ENCODE measurements around the gene SCARF1. TPM values are rescaled to one million over a fixed set of nuclear protein-coding genes. Genes with fewer than 3 reads are reported as not detected.
"Not testable (repeated sequence)": the region's sequence is repeated elsewhere in the genome, so short reads cannot be mapped to it uniquely, and the experiment has no call there.

SCARF1 gene
- total RNA-seq, 4 donors from 2014 or later = 1.8 to 12.4 (median 4.6) TPM

DNA sequence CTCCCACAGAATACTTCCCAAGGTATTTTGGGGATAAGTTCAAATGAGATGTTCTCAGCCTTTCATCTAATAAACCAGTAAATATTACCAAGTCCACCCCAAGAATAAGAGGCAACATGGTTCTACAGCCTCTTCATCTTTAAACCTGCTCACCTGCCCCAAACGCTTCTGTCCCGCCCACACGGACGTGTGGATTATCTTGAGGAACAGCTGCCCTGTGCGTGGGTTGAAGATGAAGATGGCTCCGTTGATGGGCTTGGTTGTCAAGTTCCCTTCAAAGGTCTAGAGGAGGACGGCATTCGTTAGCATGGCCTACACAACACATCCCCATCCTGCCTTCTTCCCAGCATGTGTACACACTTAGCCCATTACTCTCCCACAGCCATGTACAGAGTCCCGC is 12.6 kb upstream of the SCARF1 start:
- Histone ChIP-seq H3K27me3 (no peaks in the 10 kb centered on the region), H3K36me3 (peaks cover 100% of the 10 kb centered on the region), H3K9me3 (no peaks in the 10 kb centered on the region), H3K27ac (no peak overlapping the region), H3K4me1 (no peaks in the 10 kb centered on the region), H3K4me3 (no peak overlapping the region)
- WGBS = 93% methylated on average over 9 of the region's 9 CpGs
- DNase-seq (ENCODE audit: low spot score in 2 of 2) = no peak
- no peak for TF ChIP-seq POLR2A (IDR thresholded peaks at IDR 0.05)

DNA sequence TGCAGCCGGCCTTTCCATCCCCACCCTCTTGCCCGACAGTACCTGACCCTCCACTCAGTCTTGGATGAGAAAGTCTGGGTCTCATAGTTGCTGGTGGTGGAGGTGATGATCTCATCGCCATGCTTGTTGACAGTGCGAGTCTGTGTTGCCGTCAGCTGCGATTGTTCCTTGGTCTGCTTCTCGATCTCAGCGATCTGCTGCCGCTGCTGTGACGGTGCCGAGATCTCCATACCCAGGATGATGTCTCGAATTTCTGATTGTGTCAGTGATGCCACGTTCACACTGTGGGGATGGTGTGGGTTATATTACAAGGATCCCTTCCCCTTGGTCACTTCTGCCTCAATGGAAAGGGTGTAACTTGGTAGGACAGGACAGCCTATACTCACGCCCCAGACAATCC is 8.2 kb upstream of the SCARF1 start:
- DNase-seq (ENCODE audit: low spot score in 2 of 2) = no peak
- WGBS = 94% methylated on average over 14 of the region's 14 CpGs
- Histone ChIP-seq H3K4me3 (no peak overlapping the region), H3K27ac (no peak overlapping the region), H3K9me3 (no peaks in the 10 kb centered on the region), H3K36me3 (peaks cover 84% of the 10 kb centered on the region), H3K27me3 (no peaks in the 10 kb centered on the region), H3K4me1 (peaks cover 17% of the 10 kb centered on the region)
- TF ChIP-seq, protein P1, sequence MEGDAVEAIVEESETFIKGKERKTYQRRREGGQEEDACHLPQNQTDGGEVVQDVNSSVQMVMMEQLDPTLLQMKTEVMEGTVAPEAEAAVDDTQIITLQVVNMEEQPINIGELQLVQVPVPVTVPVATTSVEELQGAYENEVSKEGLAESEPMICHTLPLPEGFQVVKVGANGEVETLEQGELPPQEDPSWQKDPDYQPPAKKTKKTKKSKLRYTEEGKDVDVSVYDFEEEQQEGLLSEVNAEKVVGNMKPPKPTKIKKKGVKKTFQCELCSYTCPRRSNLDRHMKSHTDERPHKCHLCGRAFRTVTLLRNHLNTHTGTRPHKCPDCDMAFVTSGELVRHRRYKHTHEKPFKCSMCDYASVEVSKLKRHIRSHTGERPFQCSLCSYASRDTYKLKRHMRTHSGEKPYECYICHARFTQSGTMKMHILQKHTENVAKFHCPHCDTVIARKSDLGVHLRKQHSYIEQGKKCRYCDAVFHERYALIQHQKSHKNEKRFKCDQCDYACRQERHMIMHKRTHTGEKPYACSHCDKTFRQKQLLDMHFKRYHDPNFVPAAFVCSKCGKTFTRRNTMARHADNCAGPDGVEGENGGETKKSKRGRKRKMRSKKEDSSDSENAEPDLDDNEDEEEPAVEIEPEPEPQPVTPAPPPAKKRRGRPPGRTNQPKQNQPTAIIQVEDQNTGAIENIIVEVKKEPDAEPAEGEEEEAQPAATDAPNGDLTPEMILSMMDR (IDR thresholded peaks at IDR 0.05) = no peak
- TF ChIP-seq POLR2AphosphoS5 (IDR thresholded peaks at IDR 0.05) (no peak), POLR2A (IDR thresholded peaks at IDR 0.05) (no peak), EP300 (IDR thresholded peaks at IDR 0.05) (no peak)

DNA sequence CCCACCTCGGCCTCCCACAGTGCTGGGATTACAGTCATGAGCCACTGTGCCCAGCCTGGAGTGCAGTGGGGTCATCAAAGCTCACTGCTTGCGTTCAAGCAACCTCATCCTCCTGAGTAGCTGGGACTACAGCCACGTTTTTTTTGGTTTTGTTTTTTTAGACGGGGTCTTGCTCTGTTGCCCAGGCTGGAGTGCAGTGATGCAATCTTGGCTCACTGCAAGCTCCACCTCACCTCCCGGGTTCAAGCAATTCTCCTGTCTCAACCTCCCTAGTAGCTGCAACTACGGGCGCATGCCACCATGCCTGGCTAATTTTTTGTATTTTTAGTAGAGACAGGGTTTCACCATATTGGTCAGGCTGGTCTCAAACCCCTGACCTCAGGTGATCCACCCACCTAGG is 7.3 kb upstream of the SCARF1 start:
- DNase-seq (ENCODE audit: low spot score in 2 of 2); H3K27me3 ChIP-seq; H3K27ac ChIP-seq; H3K4me3 ChIP-seq; H3K9me3 ChIP-seq: not testable (repeated sequence)
- 89% methylated on average over 7 of the region's 7 CpGs for WGBS
- Histone ChIP-seq H3K4me1 (peaks cover 26% of the 10 kb centered on the region), H3K36me3 (peaks cover 74% of the 10 kb centered on the region)

DNA sequence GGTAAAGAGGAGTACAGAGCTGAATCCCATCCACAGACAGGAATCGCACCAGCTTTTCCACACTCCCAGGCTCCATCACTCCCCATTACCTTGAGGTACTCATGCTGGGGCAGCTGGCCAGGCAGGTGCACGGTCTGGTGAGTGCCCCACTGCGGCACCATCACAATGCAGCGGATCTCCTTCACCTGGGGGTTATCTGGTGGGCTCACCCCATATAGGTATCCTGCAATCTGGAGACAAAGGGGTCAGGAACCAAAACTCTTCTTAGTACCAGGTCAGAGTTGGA is 6.0 kb upstream of the SCARF1 start:
- Histone ChIP-seq H3K36me3 (peaks cover 62% of the 10 kb centered on the region), H3K27ac (no peak overlapping the region), H3K4me1 (peaks cover 31% of the 10 kb centered on the region), H3K4me3 (no peak overlapping the region), H3K27me3 (no peaks in the 10 kb centered on the region), H3K9me3 (no peaks in the 10 kb centered on the region)
- WGBS = 95% methylated on average over 4 of the region's 4 CpGs
- TF ChIP-seq EP300 (IDR thresholded peaks at IDR 0.05) (no peak), POLR2AphosphoS5 (IDR thresholded peaks at IDR 0.05) (no peak), POLR2A (IDR thresholded peaks at IDR 0.05) (no peak)
- TF ChIP-seq, protein P1 (IDR thresholded peaks at IDR 0.05) = no peak
- no peak for DNase-seq (ENCODE audit: low spot score in 2 of 2)

DNA sequence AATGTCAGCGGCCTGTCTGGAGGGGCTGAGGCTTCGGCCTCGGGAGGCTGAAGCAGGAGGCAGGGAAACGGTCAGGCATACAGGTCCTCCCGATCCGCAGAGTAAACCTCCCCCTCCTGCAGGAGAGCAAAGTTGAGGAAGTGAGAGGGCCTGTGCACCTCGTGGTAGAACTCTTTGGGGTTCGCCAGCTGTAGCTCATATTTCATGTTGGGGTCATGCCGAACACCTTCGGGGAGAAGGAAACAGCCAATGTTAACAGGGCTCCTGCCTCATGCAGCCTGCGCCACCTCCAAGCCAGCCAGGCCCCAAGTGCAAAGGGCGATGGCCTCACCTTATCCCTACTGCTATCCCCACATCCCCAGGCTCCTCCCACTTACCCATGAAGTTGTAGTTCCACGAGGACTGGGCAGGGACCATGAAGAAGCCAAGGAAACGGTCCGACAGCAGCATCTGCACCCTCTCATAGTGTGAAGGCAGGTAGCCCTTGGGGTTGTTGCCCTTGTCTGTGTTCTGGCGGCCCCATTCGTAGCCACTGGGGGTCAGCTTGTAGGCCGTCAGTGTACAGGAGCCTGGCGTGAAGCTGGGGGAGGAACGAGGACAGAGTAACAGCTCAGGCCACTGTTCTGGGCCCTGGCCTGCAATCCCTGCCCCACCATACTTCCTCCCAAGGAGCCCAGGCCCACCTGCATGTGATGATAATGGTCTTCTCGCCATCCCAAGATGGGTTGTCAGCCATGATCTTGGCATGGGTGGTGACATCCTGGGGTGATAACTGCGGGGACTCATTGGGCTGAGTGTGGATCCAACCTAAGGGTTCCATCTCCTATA is 5.4 kb upstream of the SCARF1 start:
- no peak for DNase-seq (ENCODE audit: low spot score in 2 of 2)
- Histone ChIP-seq H3K27ac (peak overlapping the region; percentile 99), H3K27me3 (no peaks in the 10 kb centered on the region), H3K4me3 (no peak overlapping the region), H3K9me3 (no peaks in the 10 kb centered on the region), H3K4me1 (peaks cover 36% of the 10 kb centered on the region), H3K36me3 (peaks cover 56% of the 10 kb centered on the region)
- 81% methylated on average over 21 of the region's 22 CpGs for WGBS
- TF ChIP-seq EP300 (IDR thresholded peaks at IDR 0.05) (no peak), POLR2AphosphoS5 (IDR thresholded peaks at IDR 0.05) (no peak), POLR2A (IDR thresholded peaks at IDR 0.05) (no peak)
- TF ChIP-seq, protein P1 (IDR thresholded peaks at IDR 0.05) = no peak

DNA sequence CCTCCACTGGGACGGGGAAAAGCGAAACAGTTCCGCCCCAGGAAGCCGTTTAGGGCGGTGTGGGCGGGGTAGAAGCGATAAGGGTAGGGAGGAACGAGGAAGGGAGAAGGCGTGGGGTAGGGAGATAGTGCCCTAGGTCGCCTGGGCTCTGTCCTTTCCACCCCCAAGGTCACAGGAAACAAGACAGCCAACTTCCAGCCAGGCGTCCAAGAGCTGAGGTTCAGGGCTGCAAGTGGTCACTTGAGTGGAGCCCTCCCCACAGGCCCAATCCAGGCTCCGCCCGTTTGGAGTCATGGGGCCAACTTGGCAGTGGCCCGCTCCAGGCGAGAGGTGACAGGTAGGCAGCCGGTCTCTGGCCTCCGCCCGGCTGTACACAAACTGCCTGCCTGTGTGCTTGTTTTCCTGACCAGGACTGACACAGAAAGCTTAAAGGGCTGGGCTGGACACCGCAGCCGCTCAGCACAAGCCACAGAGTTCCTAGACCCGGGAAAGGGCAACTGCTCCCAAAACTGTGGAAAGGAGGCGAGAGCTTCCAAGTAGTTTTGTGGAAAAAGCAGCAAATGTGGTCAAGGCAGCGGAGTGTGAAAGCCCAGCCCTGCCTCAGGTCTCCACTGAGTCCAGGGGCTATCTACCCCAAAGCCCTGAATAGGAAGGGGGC is 4.4 kb upstream of the SCARF1 start, which contains the start of gene RILP:
Gene RILP (minus strand): TSS at position 23 of the 658 bp plus-strand sequence. CDS start 62 bp downstream, outside the sequence.
- Histone ChIP-seq H3K4me3 (peak within 1 kb of the TSS; percentile 77), H3K27me3 (no peaks in the 10 kb centered on the region), H3K36me3 (peaks cover 46% of the 10 kb centered on the region), H3K4me1 (peaks cover 39% of the 10 kb centered on the region), H3K27ac (peak within 1 kb of the TSS; percentile 99), H3K9me3 (no peaks in the 10 kb centered on the region)
- peak in 1 of 2 donors; percentile 90 for DNase-seq (ENCODE audit: low spot score in 2 of 2)
- WGBS = 14% methylated on average over 14 of the region's 23 CpGs
- TF ChIP-seq EP300 (IDR thresholded peaks at IDR 0.05) (no peak), POLR2AphosphoS5 (IDR thresholded peaks at IDR 0.05) (peak in 2 of 3 donors; percentile 5 to 26)

Measured in suprapubic skin (tissue), 4 donors.